HepG2 (cell line): Measurements from ENCODE around the gene PPP2R2C. TPM values are rescaled to one million over a fixed set of nuclear protein-coding genes. Genes with fewer than 3 reads are reported as not detected.

Experiments
- ATAC-seq: fragments of 200-7000 bp; cut with Tn5 transposase; 3 replicates; pipeline ENCODE4 v1.9.1; 2020; ENCODE audit warnings: mild to moderate bottlenecking, moderate library complexity
- BruUV-seq: library from RNA; stranded (reverse); fragments of 400-500 nt; replicated peaks from 2 replicates; lab custom pipeline; 2021; lab: Mats Ljungman, UMichigan
- CTCF ChIA-PET: fragments of 300-600 bp; formaldehyde crosslinking; extraction: SDS; loops from one replicate; lab custom pipeline; 2021; ENCODE audit warnings: low total read pairs, inconsistent platforms, low intra/inter-chr PET ratio; lab: Yijun Ruan, JAX
- POLR2A ChIA-PET: fragments of 350-600 bp; sonication (Branson Sonifier 250); formaldehyde crosslinking; loops from one replicate; lab custom pipeline; 2020; ENCODE audit warnings: antibody characterized with exemption, inconsistent platforms; lab: Yijun Ruan, JAX
- DNase-seq: peaks from one replicate; pipeline ENCODE4 v3.0.0-alpha.2; 2015; ENCODE audit warnings: low spot score
- FAIRE-seq: peaks from 3 replicates; lab custom pipeline; 2011; peaks lifted over from hg19 to GRCh38; lab: Jason Lieb, UNC
- H2AFZ ChIP-seq: one replicate; pipeline ENCODE4 v1.6.1; 2011; ENCODE audit warnings: low read length, inconsistent platforms
- H3K27ac ChIP-seq: fragments of 300-600 bp; 3 replicates; pipeline ENCODE4 v1.8.0; 2011; ENCODE audit warnings: mixed run types, mild to moderate bottlenecking, mixed read lengths, low read length, inconsistent platforms; ENCODE audit not compliant: insufficient read depth; ENCODE audit errors: extremely low read length
- H3K27me3 ChIP-seq, 2 experiments: fragments of 200-600 bp in 1 of 2; 2 replicates in 1 of 2; 3 replicates in 1 of 2; pipeline versions ENCODE4 v1.6.0 to v1.8.0; 2011; ENCODE audit warnings: low read length in 2 of 2, mild to moderate bottlenecking in 2 of 2, moderate library complexity in 2 of 2, inconsistent platforms in 1 of 2; ENCODE audit not compliant: insufficient read depth in 2 of 2, control insufficient read depth in 1 of 2
- H3K36me3 ChIP-seq, 2 experiments: fragments of 200-600 bp in 1 of 2; replicated peaks in 1 of 2; 2 replicates in 1 of 2; 3 replicates in 1 of 2; pipeline versions ENCODE4 v1.5.1 to v1.8.0; 2011; ENCODE audit warnings: low read length in 2 of 2, inconsistent platforms in 1 of 2; ENCODE audit not compliant: insufficient read depth in 2 of 2, control insufficient read depth in 1 of 2
- H3K4me1 ChIP-seq: 2 replicates; pipeline ENCODE4 v1.5.1; 2012; ENCODE audit warnings: low read length, inconsistent platforms; ENCODE audit not compliant: insufficient read depth
- H3K4me2 ChIP-seq: 2 replicates; pipeline ENCODE4 v1.6.0; 2011; ENCODE audit warnings: low read depth, low read length, inconsistent platforms
- H3K4me3 ChIP-seq, 3 experiments: fragments of 200-600 bp in 1 of 3; sonication (generic), shearing (Covaris generic) in 1 of 3; replicated peaks in 1 of 3; 2 replicates each; pipeline ENCODE4 v1.5.1; 2011 to 2016; ENCODE audit warnings: low read length in 3 of 3, inconsistent platforms in 2 of 3, low read depth in 2 of 3, mild to moderate bottlenecking in 2 of 3, control low read depth in 1 of 3, mixed read lengths in 1 of 3; ENCODE audit not compliant: insufficient read depth in 1 of 3
- H3K79me2 ChIP-seq: one replicate; pipeline ENCODE4 v1.6.1; 2011; ENCODE audit warnings: low read length, inconsistent platforms; ENCODE audit not compliant: insufficient read depth
- H3K9ac ChIP-seq: 2 replicates; pipeline ENCODE4 v1.6.0; 2011; ENCODE audit warnings: mild to moderate bottlenecking, low read depth, low read length, inconsistent platforms; ENCODE audit not compliant: insufficient read depth
- H3K9me3 ChIP-seq: 2 replicates; pipeline ENCODE4 v1.5.1; 2012; ENCODE audit warnings: mild to moderate bottlenecking, low read length
- H4K20me1 ChIP-seq: 2 replicates; pipeline ENCODE4 v1.6.0; 2011; ENCODE audit warnings: inconsistent platforms, mild to moderate bottlenecking, low read length, moderate library complexity; ENCODE audit not compliant: insufficient read depth
- ARID3A ChIP-seq: IDR thresholded peaks from 2 replicates; pipeline ENCODE4 v1.6.1; 2012; ENCODE audit warnings: low read depth, low read length, improper control_type of control experiment
- BCL6 ChIP-seq: IDR thresholded peaks from 2 replicates; pipeline ENCODE4 v1.6.1; 2016; ENCODE audit warnings: missing genetic modification reagents, missing compliant biosample characterization
- EED ChIP-seq: sonication (generic); formaldehyde crosslinking; IDR thresholded peaks from 2 replicates; pipeline ENCODE4 v1.5.0; 2020; ENCODE audit warnings: mild to moderate bottlenecking, missing genetic modification reagents
- HNRNPUL1 ChIP-seq: fragments of 200-400 bp; formaldehyde crosslinking; IDR thresholded peaks from 2 replicates; pipeline ENCODE4 v1.6.1; 2017; ENCODE audit warnings: low read depth, mild to moderate bottlenecking, low read length, moderate library complexity
- MIXL1 ChIP-seq: IDR thresholded peaks from 2 replicates; pipeline ENCODE4 v1.6.1; 2016
- MXD3 ChIP-seq: IDR thresholded peaks from 2 replicates; pipeline ENCODE4 v1.6.1; 2016; ENCODE audit warnings: mild to moderate bottlenecking, missing biosample characterization, missing genetic modification reagents
- ONECUT2 ChIP-seq: sonication (generic); formaldehyde crosslinking; IDR thresholded peaks from 2 replicates; pipeline ENCODE4 v1.4.0; 2020; ENCODE audit warnings: missing genetic modification reagents
- RCOR2 ChIP-seq: IDR thresholded peaks from 2 replicates; pipeline ENCODE4 v1.6.1; 2016; ENCODE audit warnings: missing biosample characterization, missing genetic modification reagents
- SNAI1 ChIP-seq: sonication (generic); formaldehyde crosslinking; IDR thresholded peaks from 2 replicates; pipeline ENCODE4 v1.5.0; 2020; ENCODE audit warnings: mild to moderate bottlenecking, missing genetic modification reagents, borderline replicate concordance
- TARDBP ChIP-seq: sonication (generic); formaldehyde crosslinking; IDR thresholded peaks from 2 replicates; pipeline ENCODE4 v1.8.0; 2022; ENCODE audit warnings: mild to moderate bottlenecking, missing genetic modification reagents
- TGIF2 ChIP-seq: IDR thresholded peaks from 2 replicates; pipeline ENCODE4 v1.6.1; 2016; ENCODE audit warnings: control low read depth, missing compliant biosample characterization
- THYN1 ChIP-seq: sonication (generic); formaldehyde crosslinking; IDR thresholded peaks from 2 replicates; pipeline ENCODE4 v1.8.1; 2023; ENCODE audit warnings: low read depth, mild to moderate bottlenecking, moderate library complexity, missing genetic modification reagents, borderline replicate concordance
- TRIM22 ChIP-seq: fragments of 450-650 bp; IDR thresholded peaks from 2 replicates; pipeline ENCODE4 v1.6.1; 2017
- ZHX1 ChIP-seq: sonication (generic); formaldehyde crosslinking; IDR thresholded peaks from 2 replicates; pipeline ENCODE4 v1.8.1; 2022; ENCODE audit warnings: low read depth, mild to moderate bottlenecking, missing genetic modification reagents
- ZNF431 ChIP-seq: sonication (generic); formaldehyde crosslinking; IDR thresholded peaks from 2 replicates; pipeline ENCODE4 v1.9.0; 2022; ENCODE audit warnings: missing genetic modification reagents, low read depth, mild to moderate bottlenecking, borderline replicate concordance
- ZNF746 ChIP-seq: sonication (generic); formaldehyde crosslinking; IDR thresholded peaks from 2 replicates; pipeline ENCODE4 v1.8.0; 2022; ENCODE audit warnings: mild to moderate bottlenecking, missing genetic modification reagents
- ZNF841 ChIP-seq: sonication (generic); formaldehyde crosslinking; IDR thresholded peaks from 2 replicates; pipeline ENCODE4 v1.8.1; 2023; ENCODE audit warnings: missing genetic modification reagents, borderline replicate concordance
- ZNF883 ChIP-seq: sonication (generic); formaldehyde crosslinking; IDR thresholded peaks from 2 replicates; pipeline ENCODE4 v1.5.1; 2020; ENCODE audit warnings: mild to moderate bottlenecking, missing genetic modification reagents; ENCODE audit errors: not compliant biosample characterization
- WGBS: methylation state at CpG from one replicate; pipeline ENCODE4 v1.1.6; 2017; ENCODE audit warnings: low lambda C conversion rate; 5-methylcytosine and 5-hydroxymethylcytosine counted together
- in situ Hi-C: cut with HindIII; loops from 2 replicates; pipeline ENCODE4 v1.10.0; 2017; ENCODE audit warnings: low pct_unique_long_range_greater_than_20kb; ENCODE audit not compliant: extremely low pct_ligation_motif_present
- intact Hi-C: fragments of 100-400 bp; cut with micrococcal nuclease; formaldehyde crosslinking; loops from one replicate; pipeline ENCODE4 v1.10.0; 2022; ENCODE audit not compliant: unreplicated experiment
- polyA plus RNA-seq, 8 experiments: library from polyadenylated mRNA; depleted of rRNA in 3 of 8; stranded (reverse) in 7 of 8; unstranded in 1 of 8; fragments of >200 nt; fragmentation: Illumina TruSeq in 4 of 8; extraction: Trizol in 4 of 8; gene quantifications; 2 replicates each; pipeline versions ENCODE4 v1.2.1 to v1.2.3, GENCODE V29; 2011 to 2016; ENCODE audit warnings: low read depth in 4 of 8, missing spikeins in 1 of 8, mixed read lengths in 1 of 8; ENCODE audit not compliant: insufficient read depth in 1 of 8
- total RNA-seq, 5 experiments: library from RNA; depleted of rRNA; stranded (reverse); fragments of >200 nt; fragmentation: Illumina TruSeq; extraction: Trizol; gene quantifications; 2 replicates each; pipeline ENCODE4 v1.2.3, GENCODE V29; 2016; ENCODE audit warnings: low read depth in 1 of 5

PPP2R2C gene
- total and polyA plus RNA-seq, 2 of the 13 experiments (the other 11 are each of a cell fraction or from before 2014, with no cell fraction given), result 0.60 to 8.6 TPM

- H2AFZ ChIP-seq, result no peak overlapping the region
- H3K79me2 ChIP-seq, result no peaks in the 10 kb centered on the region
- H3K4me1 ChIP-seq, result no peaks in the 10 kb centered on the region
- no peaks in the 10 kb centered on the region for H3K9me3 ChIP-seq
- WGBS, result 58% methylated on average over 8 of the region's 18 CpGs
- ATAC-seq, result no peak
- CTCF ChIA-PET, result no interaction called here
- TF ChIP-seq ZHX1 (CRISPR knock-in tag), result no peak
- TF ChIP-seq ONECUT2 (CRISPR knock-in tag), result no peak
- TF ChIP-seq TRIM22, result no peak
- TF ChIP-seq BCL6 (CRISPR knock-in tag), result no peak
- no peak for TF ChIP-seq THYN1 (CRISPR knock-in tag)
- no peak for TF ChIP-seq ZNF746
- no peak for TF ChIP-seq TGIF2 (CRISPR knock-in tag)
- TF ChIP-seq RCOR2, result no peak
- TF ChIP-seq SNAI1 (CRISPR knock-in tag), result no peak
- no peak for TF ChIP-seq MXD3 (CRISPR knock-in tag)
- no peak for TF ChIP-seq ZNF841 (CRISPR knock-in tag)
- no peak for TF ChIP-seq TARDBP (CRISPR knock-in tag)
- TF ChIP-seq ZNF431 (CRISPR knock-in tag), result no peak
- TF ChIP-seq ZNF883, result no peak
- TF ChIP-seq MIXL1 (CRISPR knock-in tag), result no peak
- no peak for TF ChIP-seq EED (CRISPR knock-in tag)
- no peak for TF ChIP-seq HNRNPUL1
- TF ChIP-seq ARID3A, result no peak
- TF ChIP-seq, all 625 proteins: peak for 0
- no peak for FAIRE-seq
- Histone ChIP-seq H3K4me2 (no peak overlapping the region), H3K4me3 (no peak overlapping the region), H3K36me3 (no peaks in the 10 kb centered on the region), H3K27ac (no peak overlapping the region), H3K9ac (no peak overlapping the region), H4K20me1 (no peaks in the 10 kb centered on the region), H3K27me3 (peaks cover 12 to 55% of the 10 kb centered on the region in 2 experiments; a peak in 4 of 5 replicates)
- in situ Hi-C loops, result no loop called here
- BruUV-seq, result no TSS peak
- no peak for DNase-seq
- intact Hi-C loops, result no loop called here
- POLR2A ChIA-PET, result no interaction called here
These were observed 51.0 kb downstream of the PPP2R2C start for GRCh38 chr4:6421397-6421796.
